Neural cell (in vitro differentiated cells): ENCODE results near the gene BRD3. TPM values are rescaled to one million over a fixed set of nuclear protein-coding genes. Genes with fewer than 3 reads are reported as not detected.

Source experiments
- polyA plus RNA-seq: library from polyadenylated mRNA; depleted of rRNA; stranded (reverse); fragments of >200 nt; gene quantifications from 2 replicates; pipeline ENCODE4 v1.2.3, GENCODE V29; 2014

The BRD3 gene
- polyA plus RNA-seq, 1 donor from 2014 or later, result 17.6 TPM

Other genes with a start within 250 kb of the BRD3 start
- gene VAV2, start 75.7 kb downstream of the BRD3 start, polyA plus RNA-seq, result 35.2 and 41.1 TPM in 2 replicates
- gene BRD3OS, start 42.5 kb downstream of the BRD3 start, polyA plus RNA-seq, result 49.5 and 55.7 TPM in 2 replicates
- 35.8 and 40.2 TPM in 2 replicates for gene WDR5, start 68.1 kb upstream of the BRD3 start, polyA plus RNA-seq
- not detected in 2 replicates for gene RNU6ATAC, start 96.5 kb upstream of the BRD3 start, polyA plus RNA-seq